HG03025 (cell line): ENCODE results near the gene POLH.
A peak's percentile ranks its signal among the peaks of the same experiment; 100 is the strongest.

ENCODE experiments used
- ATAC-seq: cut with Tn5 transposase; IDR thresholded peaks from one replicate; pipeline ENCODE4 v1.9.1; 2021; ENCODE audit warnings: mild to moderate bottlenecking, moderate library complexity; ENCODE audit not compliant: unreplicated experiment, low FRiP score

POLH gene

GRCh38 chr6:43600595-43600994, 24.6 kb downstream of the POLH start:
- no peak for ATAC-seq

DNA sequence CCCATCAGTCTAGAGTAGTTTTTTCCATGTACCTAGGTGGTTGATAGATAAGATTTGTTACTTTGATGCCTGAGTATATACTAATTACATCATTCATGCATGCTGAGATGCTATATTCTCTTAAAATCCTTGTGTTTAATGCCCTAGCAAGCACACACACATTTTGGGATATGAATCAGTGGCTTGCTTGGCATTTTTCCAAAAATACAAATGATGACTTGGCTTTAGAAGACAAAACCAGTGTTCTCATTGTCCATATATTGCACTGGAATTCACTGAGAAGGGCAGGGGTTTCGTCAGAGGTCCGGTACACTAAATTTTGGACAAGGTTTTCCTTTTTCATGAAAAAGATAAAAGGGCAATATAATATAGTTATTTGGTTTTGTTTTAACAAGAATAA, 28.2 kb downstream of the POLH start:
- no peak for ATAC-seq

- no peak for ATAC-seq
Observed at GRCh38 chr6:43606019-43606418, 30.0 kb downstream of the POLH start.

GRCh38 chr6:43608310-43608763, 32.4 kb downstream of the POLH start:
- ATAC-seq: no peak

DNA sequence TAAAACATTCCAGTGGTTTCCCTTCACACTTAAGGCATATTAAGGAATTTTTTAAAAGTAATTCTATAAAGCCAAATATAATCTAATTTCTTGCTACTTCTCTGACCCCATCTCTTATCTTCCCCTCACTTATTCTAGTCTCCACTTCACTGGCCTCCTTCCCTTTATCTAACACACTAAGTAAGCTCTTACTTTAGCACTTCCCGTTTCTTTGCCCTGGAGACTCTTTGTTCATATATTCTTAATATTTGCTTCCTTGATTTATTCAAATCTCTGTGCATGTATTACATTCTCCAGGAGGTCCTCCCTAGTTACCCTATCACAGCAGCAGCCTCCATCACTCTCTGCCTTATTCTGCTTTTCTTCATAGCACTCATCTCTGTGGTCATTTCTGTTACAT, 32.8 kb downstream of the POLH start:
- ATAC-seq: no peak

DNA sequence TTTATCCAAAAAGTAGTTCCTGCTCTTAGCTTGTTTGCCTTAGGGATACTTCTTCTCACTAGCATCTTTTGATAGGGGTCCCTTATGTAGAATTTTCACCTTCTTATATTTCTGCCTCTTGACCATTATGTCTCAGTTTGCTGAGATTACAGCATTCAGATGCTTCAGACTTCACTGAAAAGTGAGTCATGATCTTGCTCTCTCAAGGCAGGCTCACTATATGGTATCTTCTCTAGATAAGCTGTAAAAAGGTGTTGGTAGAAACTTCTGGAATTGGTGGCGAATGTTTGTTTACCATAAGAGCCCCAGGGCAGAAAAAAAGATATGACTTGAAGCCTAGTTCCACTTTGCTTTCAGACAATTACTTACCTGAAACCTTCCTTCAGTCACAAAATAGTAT, 33.4 kb downstream of the POLH start:
- ATAC-seq: no peak

GRCh38 chr6:43610431-43610830, 34.4 kb downstream of the POLH start:
- ATAC-seq: no peak

GRCh38 chr6:43613721-43614395, 37.9 kb downstream of the POLH start:
- no peak for ATAC-seq

DNA sequence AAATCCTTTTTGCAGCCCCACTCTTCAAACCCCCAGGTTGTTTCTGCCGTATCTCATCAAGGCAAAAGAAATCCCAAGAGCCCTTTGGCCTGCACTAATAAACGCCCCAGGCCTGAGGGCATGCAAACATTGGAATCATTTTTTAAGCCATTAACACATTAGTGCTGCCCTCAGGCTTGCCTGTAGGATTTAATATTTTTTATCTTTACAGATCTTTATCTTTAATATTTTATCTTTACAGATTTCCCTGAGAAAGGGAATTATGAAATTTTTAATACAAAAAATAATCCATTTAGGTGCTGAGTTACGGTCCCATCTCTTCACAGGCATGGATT, 38.4 kb downstream of the POLH start:
- no peak for ATAC-seq

DNA sequence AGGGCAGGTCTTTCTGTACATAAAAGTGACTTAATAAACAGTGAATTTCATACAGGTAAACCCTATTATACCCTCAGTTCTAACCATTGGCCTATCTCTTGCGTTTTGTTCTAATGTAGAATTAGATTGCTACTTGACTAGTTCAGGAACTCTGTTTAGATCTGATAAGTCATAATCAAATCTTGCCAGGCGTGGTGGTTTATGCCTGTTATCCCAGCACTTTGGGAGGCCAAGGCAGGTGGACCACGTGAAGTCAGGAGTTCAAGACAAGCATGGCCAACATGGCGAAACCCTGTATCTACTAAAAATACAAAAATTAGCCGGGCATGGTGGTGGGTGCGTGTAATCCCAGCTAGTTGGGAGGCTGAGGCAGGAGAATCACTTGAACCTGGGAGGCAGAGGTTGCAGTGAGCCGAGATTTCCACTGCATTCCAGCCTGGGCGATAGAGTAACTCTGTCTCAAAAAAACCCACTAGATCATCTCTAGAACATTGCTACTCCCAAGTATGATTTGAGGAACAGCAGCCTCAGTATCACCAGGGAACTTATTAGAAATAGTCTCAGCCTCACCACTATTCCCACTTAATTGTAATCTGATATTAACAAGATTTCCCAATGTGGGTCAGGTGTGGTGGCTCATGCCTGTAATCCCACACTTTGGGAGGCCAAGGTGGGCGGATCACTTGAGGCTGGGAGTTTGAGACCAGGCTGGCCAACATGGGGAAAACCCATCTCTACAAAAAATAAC, 40.9 kb downstream of the POLH start:
- ATAC-seq: no peak

DNA sequence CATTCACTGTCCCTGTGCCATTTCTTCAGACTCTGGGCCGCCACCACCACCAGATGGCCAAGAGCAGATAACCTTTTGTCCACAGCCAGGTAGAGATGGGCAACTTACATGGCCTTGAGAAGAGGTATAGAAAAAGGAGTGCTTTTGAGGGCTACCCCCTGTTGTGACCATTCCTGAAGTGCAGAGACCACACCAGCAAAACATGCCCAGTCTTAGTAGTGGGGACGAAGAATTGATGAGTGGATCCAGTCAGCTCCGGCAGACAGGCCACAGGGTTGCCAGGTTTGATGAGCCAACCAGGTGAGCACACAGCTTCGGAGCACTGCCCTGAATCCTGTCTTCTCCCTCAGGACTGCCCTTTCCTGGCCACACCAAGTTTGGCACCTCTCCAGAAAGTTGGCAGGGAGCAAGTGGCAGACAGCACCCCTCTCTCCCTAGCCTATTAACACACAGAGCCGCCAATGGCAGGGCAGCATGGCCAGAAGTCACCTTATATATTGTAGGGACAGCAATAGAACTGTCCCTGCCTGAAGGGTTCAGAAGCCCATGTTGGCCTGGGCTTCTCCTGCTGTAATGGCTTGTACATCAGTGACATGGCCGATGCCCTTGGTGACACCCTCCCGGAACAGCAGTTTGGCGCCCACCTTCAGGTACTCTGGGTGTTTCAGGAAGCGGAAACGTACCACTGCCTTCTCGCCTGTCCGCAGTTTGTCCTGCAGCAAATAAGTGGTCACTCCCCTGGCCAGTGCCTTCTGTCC, 45.3 kb downstream of the POLH start:
- no peak for ATAC-seq

- ATAC-seq: no peak
Observed at GRCh38 chr6:43621836-43622180, 45.8 kb downstream of the POLH start.

GRCh38 chr6:43622541-43622940, 46.6 kb downstream of the POLH start:
- ATAC-seq: no peak

DNA sequence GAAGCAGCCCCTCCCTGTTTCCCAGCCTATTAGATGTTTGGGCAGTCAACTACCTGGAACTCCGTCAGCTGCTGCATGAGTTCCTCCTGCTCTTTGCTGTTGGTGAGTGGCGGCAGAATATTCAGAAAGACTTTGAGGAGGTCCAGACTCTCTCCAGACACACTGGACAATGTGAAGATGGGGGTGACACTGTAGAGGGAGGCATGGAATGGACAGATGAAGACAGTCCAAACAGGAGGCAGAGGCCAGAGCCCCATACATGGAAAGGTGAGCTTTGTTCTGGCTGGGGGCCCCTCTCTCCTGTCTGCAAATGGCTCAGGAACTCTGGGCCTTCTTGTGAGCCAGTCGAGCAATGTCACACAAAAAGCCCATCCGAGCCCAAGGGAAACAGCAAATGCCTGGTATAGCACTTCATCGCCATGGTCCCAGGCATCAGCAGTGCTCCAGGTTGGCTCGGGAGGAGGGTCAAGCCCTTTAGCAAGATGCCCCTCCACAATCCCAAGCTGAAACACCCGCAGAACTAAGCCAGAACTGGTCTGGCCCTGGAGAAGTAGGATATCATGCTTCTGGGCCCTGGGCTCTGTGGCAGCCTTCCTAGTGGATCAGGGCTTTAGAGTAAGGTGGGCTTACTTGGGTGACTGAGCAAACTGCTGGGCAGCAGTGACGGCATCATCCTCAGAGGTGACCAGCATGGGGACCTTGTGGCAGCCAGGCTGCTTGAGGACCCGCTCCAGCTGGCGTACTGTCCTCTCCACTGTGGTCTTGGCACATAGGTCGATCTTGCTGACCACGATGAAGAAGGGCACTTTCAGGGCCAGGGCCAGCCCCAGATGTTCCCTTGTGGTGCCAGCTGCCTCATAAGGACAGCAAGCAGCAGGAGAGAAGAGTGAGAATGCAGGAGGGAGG, 48.1 kb downstream of the POLH start:
- no peak for ATAC-seq

DNA sequence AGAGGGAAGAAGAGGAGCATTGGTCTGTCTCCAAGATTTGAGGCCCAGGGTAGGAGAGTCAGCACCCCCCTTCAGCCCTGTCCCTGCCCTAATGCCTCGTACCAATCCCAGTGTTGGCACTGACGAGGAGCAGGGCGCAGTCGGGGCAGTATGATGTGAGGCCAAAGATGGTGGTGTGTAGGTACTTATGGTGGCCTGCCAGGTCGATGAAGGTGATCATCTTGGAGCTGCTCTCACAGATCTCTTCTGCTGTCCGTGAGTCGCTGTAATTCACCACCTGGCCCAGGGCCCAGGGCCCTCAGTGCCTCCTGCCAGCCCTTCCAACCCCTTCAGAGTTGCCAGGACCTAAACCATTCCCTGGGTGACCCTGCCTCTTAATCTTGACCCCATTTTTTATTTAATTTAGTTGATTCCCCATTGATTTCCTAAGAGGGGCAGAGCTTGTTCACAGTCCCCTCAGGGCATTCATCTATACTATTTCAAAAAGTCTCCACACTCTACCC, 48.9 kb downstream of the POLH start:
- ATAC-seq: no peak

DNA sequence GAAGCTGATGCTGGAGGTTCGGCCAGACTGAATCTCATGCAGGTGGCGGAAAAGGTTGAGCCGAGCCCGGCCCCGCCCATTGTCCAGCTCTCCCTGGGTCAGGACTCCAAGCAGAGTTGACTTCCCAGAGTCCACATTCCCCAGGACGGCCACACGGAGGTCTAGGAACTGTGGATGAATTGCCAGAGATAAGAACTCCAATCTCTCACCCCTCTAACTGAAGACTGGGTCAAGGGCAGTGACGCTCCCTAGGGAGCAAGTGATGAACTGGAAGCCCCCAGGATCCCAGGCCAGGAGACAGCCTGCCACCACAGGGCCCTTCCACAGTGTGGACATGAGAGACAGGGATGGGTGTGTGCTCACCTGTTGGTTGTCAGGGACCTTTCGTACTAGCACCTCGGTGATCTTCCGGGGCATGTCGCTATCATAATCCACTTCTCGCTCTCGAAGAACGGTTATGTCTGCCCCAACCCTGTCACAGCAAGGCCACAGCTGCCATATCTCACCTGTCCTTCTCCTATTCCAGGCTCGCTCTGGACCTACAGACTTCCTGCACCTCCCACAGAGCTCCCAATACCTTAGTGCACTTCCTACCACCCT, 49.5 kb downstream of the POLH start:
- ATAC-seq: no peak

DNA sequence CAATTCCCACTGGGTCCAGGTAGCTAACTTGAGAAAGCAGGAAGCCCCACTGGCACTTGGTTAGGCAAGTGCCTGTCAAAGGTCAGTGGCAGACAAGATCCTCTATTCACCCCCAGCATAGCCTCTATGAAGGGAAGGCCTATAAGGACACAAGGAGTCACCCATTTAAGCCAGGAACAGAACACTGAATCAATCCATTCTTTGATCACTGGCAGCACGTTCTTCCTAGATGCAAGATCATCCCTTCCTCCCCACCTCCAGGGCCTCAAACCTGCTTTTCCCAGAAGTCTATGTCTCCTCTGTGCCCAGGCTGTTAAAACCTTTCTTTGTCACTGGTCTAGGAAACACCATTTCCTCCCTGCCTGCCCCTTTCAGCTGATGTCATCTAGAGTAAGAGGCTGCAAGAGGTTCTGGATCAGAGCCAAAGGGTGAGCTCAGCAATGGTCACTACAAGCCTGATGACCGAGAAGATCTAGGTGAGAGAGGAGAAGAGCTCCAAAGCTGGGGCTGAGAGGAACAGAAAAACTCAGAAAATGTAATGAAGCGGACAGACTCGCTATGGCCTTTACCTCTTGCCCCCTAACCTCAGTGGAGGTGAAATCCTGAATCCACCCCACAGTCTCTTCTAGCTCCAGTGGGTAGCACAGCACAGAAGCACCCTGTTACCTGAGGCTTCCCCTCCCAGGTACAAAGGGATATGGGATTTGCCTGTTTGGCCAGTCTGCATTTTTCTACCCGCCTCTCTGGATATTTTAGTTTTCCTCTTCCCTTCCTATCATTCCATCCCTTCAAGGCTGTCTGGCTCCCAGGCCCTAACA, 51.2 kb downstream of the POLH start:
- no peak for ATAC-seq

DNA sequence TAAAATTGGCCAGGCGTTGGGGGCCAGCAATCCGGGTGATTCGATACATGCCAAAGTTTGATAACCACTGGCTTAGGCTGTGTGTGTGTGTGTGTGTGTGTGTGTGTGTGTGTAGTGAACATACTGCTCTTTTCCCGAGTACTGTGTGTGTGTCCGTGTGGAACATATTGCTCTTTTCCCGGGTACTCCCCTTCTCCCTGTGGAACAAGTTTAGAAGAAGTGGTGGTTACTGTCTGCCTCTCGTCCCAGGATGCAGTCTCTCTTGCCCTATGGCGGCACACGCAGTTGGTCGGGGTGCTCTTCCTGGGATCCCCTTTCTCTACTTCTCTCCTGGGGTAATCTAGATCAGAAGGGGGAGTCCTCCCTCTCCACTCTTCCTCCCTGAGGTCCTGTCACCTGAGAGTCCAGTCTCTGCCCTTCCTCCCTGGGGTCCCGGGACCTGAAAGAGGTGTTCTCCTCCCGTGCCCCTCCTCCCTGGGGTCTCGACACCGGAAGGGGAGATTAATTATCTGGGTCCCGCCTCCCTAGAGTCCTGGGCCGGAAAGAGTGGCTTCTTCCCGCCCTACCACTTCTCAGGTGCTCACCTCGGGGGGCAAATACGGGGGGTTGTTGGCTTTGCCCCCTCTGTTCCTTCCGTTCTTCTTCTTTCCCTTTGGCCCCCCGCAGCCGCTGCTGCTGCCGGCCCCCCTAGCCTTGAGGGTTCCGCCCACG, 52.6 kb downstream of the POLH start:
- peak; percentile 24 for ATAC-seq

DNA sequence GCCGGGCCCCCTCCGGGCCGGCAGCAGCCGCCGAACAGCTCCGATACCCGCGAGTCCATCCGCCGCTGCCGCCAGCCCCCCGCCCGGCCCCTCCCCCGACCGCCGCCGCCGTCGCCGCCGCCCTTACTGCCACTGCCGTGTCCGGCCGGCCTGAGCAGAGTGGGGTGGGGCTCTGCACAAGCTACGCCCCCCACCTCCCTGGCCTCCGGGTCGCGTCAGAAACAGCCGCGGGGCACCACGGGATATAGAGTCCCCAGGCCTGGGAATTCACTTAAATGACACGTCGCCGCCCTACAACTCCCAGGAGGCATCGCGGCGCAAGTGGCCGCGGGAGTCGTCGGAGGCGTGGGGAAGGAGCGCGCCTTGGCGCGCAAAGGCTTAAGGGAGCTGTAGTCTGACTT, 53.1 kb downstream of the POLH start, which contains the start of gene GTPBP2:
TSS of gene GTPBP2 (minus strand) at position 161 of the 401 bp plus-strand sequence. CDS start at position 59, 102 bp downstream.
- peak; percentile 64 for ATAC-seq
